DOHH2 (cell line): Measurements from ENCODE around the gene PCDHB13.
"Not testable (repeated sequence)": the region's sequence is repeated elsewhere in the genome, so short reads cannot be mapped to it uniquely, and the experiment has no call there.

ENCODE experiments used
- H3F3A ChIP-seq: fragments of 200-600 bp; sonication (generic), shearing (Covaris generic); 2 replicates; pipeline ENCODE4 v1.6.0; 2016; ENCODE audit warnings: antibody characterized with exemption, mild to moderate bottlenecking; ENCODE audit not compliant: control insufficient read depth, insufficient read depth
- H3K27ac ChIP-seq: fragments of 200-600 bp; sonication (generic); 2 replicates; pipeline ENCODE4 v1.5.1; 2014; ENCODE audit warnings: low read depth, mild to moderate bottlenecking, low read length, moderate library complexity
- H3K27me3 ChIP-seq: fragments of 200-600 bp; sonication (generic); 2 replicates; pipeline ENCODE4 v1.6.1; 2014; ENCODE audit warnings: mild to moderate bottlenecking, low read length, mixed read lengths; ENCODE audit not compliant: control insufficient read depth
- H3K36me3 ChIP-seq: fragments of 200-600 bp; sonication (generic); 2 replicates; pipeline ENCODE4 v1.6.1; 2014; ENCODE audit warnings: mild to moderate bottlenecking, low read length, moderate library complexity, mixed read lengths; ENCODE audit not compliant: control insufficient read depth
- H3K4me1 ChIP-seq: fragments of 200-600 bp; sonication (generic); 2 replicates; pipeline ENCODE4 v1.6.1; 2014; ENCODE audit warnings: mild to moderate bottlenecking, low read length, mixed read lengths; ENCODE audit not compliant: control insufficient read depth
- H3K4me2 ChIP-seq: fragments of 200-600 bp; sonication (generic); 2 replicates; pipeline ENCODE4 v1.6.0; 2014; ENCODE audit warnings: mild to moderate bottlenecking, low read length, moderate library complexity
- H3K4me3 ChIP-seq: fragments of 200-600 bp; sonication (generic); 2 replicates; pipeline ENCODE4 v1.5.1; 2014; ENCODE audit warnings: mild to moderate bottlenecking, low read length, mixed read lengths
- H3K79me2 ChIP-seq: fragments of 200-600 bp; sonication (generic); 2 replicates; pipeline ENCODE4 v1.6.1; 2014; ENCODE audit warnings: mild to moderate bottlenecking, low read length, mixed read lengths; ENCODE audit not compliant: control insufficient read depth
- H3K9me2 ChIP-seq: fragments of 200-600 bp; sonication (generic); replicated peaks from 2 replicates; pipeline ENCODE4 v1.6.1; 2014; ENCODE audit warnings: mild to moderate bottlenecking, low read length, mixed read lengths; ENCODE audit not compliant: control insufficient read depth
- H3K9me3 ChIP-seq: fragments of 200-600 bp; sonication (generic); 2 replicates; pipeline ENCODE4 v1.6.1; 2014; ENCODE audit warnings: antibody characterized with exemption, low read length, mixed read lengths; ENCODE audit not compliant: control insufficient read depth, insufficient read depth
- H4K20me1 ChIP-seq: fragments of 200-600 bp; sonication (generic); 2 replicates; pipeline ENCODE4 v1.6.0; 2014; ENCODE audit warnings: low read depth, mild to moderate bottlenecking, antibody characterized with exemption, low read length, moderate library complexity; ENCODE audit not compliant: control insufficient read depth, insufficient read depth
- CTCF ChIP-seq: fragments of 200-600 bp; sonication (generic); IDR thresholded peaks from one replicate; pipeline ENCODE4 v1.5.1; 2014; ENCODE audit warnings: antibody characterized with exemption, mild to moderate bottlenecking, low read depth, low read length; ENCODE audit not compliant: poor library complexity, severe bottlenecking
- EZH2phosphoT487 ChIP-seq: fragments of 200-600 bp; sonication (generic); IDR thresholded peaks from 2 replicates; pipeline ENCODE4 v1.6.1; 2017; ENCODE audit warnings: borderline replicate concordance, mild to moderate bottlenecking, antibody characterized with exemption, low read length, moderate library complexity, mixed read lengths

PCDHB13 gene

GRCh38 chr5:141213656-141214339 is at the start of gene PCDHB13:
Gene PCDHB13, plus strand, starts transcription at chr5:141213919. Its CDS starts 205 bp downstream, at chr5:141214124.
- not testable (repeated sequence) for H3K4me3 ChIP-seq, H3K9me3 ChIP-seq, H3K4me2 ChIP-seq, H3F3A ChIP-seq, H3K27me3 ChIP-seq, H3K4me1 ChIP-seq, H3K9me2 ChIP-seq, H4K20me1 ChIP-seq, H3K79me2 ChIP-seq, H3K27ac ChIP-seq, H3K36me3 ChIP-seq
- TF ChIP-seq CTCF, result peak; percentile 62

- H3K9me2 ChIP-seq, result no peaks in the 10 kb centered on the region
- 0 out of 2 replicates have a peak within 1 kb of the TSS, but pooled peaks have one; percentile 20 for H3K4me2 ChIP-seq
- H3K4me1 ChIP-seq, result no peaks in the 10 kb centered on the region
- H3K79me2 ChIP-seq, result no peaks in the 10 kb centered on the region
- H3K4me3 ChIP-seq, result no peak within 1 kb of the TSS
- peaks cover 3% of the 10 kb centered on the region; the same call in 1 of the 2 replicates for H3K27me3 ChIP-seq
- TF ChIP-seq CTCF (peak; percentile 89), EZH2phosphoT487 (no peak)
- no peaks in the 10 kb centered on the region for H3F3A ChIP-seq
- no peaks in the 10 kb centered on the region for H3K36me3 ChIP-seq
- no peaks in the 10 kb centered on the region for H4K20me1 ChIP-seq
- H3K9me3 ChIP-seq, result no peaks in the 10 kb centered on the region
- no peak within 1 kb of the TSS for H3K27ac ChIP-seq
Observed at GRCh38 chr5:141172381-141173204, 41.1 kb upstream of the PCDHB13 start, which contains the start of gene PCDHB7. Gene PCDHB7, plus strand, starts transcription at chr5:141172644. Its CDS starts 192 bp downstream, at chr5:141172836.

- not testable (repeated sequence) for H3K27ac ChIP-seq, H3K9me3 ChIP-seq, H3K79me2 ChIP-seq, H3K27me3 ChIP-seq, H3K36me3 ChIP-seq, H3K4me2 ChIP-seq, H3F3A ChIP-seq, H4K20me1 ChIP-seq, H3K4me3 ChIP-seq, H3K9me2 ChIP-seq, H3K4me1 ChIP-seq
Observed at GRCh38 chr5:141174291-141175104, 39.2 kb upstream of the PCDHB13 start.
